COLO668 (cell line): ENCODE measurements around the gene KLB.
A peak's percentile ranks its signal among the peaks of the same experiment; 100 is the strongest.
"Not testable (repeated sequence)": the region's sequence is repeated elsewhere in the genome, so short reads cannot be mapped to it uniquely, and the experiment has no call there.

Experiments used
- DNase-seq: peaks from one replicate; lab custom pipeline; 2025; ENCODE audit not compliant: unreplicated experiment; lab: John Stamatoyannopoulos, UW

KLB gene

GRCh38 chr4:39425297-39425696 lies 18.6 kb downstream of the KLB start:
- DNase-seq: not testable (repeated sequence)

- DNase-seq: no peak
Measured at GRCh38 chr4:39426728-39427127, 20.0 kb downstream of the KLB start.

GRCh38 chr4:39427520-39428114 lies 20.9 kb downstream of the KLB start:
- DNase-seq: no peak

GRCh38 chr4:39429476-39430334 lies 23.0 kb downstream of the KLB start:
- DNase-seq: no peak

- DNase-seq: no peak
Measured at GRCh38 chr4:39433878-39434492, 27.3 kb downstream of the KLB start.

GRCh38 chr4:39435659-39436563 lies 29.2 kb downstream of the KLB start:
- DNase-seq: no peak

- DNase-seq: no peak
Measured at GRCh38 chr4:39441593-39441992, 34.9 kb downstream of the KLB start.

GRCh38 chr4:39442998-39443397 lies 36.3 kb downstream of the KLB start:
- DNase-seq: no peak

- no peak for DNase-seq
Measured at GRCh38 chr4:39446483-39446841, 39.7 kb downstream of the KLB start.

- peak; percentile 60 for DNase-seq
Measured at GRCh38 chr4:39446842-39447573, 40.3 kb downstream of the KLB start.

- no peak for DNase-seq
Measured at GRCh38 chr4:39450618-39451017, 43.9 kb downstream of the KLB start.

- DNase-seq: no peak
Measured at GRCh38 chr4:39451423-39452023, 44.8 kb downstream of the KLB start.

GRCh38 chr4:39452153-39452859 lies 45.6 kb downstream of the KLB start:
- no peak for DNase-seq

GRCh38 chr4:39452860-39453587 lies 46.3 kb downstream of the KLB start:
- DNase-seq: no peak

- no peak for DNase-seq
Measured at GRCh38 chr4:39453738-39454137, 47.0 kb downstream of the KLB start.

GRCh38 chr4:39455486-39455885 lies 48.8 kb downstream of the KLB start:
- no peak for DNase-seq

GRCh38 chr4:39456946-39457763 lies 50.4 kb downstream of the KLB start:
- no peak for DNase-seq

- DNase-seq: not testable (repeated sequence)
Measured at GRCh38 chr4:39458161-39458504, 51.4 kb downstream of the KLB start.
